HT-29 (cell line): ENCODE data around the gene ENOX2. TPM values are rescaled to one million over a fixed set of nuclear protein-coding genes. Genes with fewer than 3 reads are reported as not detected.
"Not testable (repeated sequence)": the region's sequence is repeated elsewhere in the genome, so short reads cannot be mapped to it uniquely, and the experiment has no call there.

Experiments used
- DNase-seq: peaks from one replicate; pipeline ENCODE4 v3.0.0-alpha.2; 2015; ENCODE audit warnings: low spot score
- total RNA-seq: library from RNA; depleted of rRNA; stranded (reverse); fragments of >200 nt; shearing (Covaris generic); gene quantifications from 2 replicates; pipeline ENCODE4 v1.2.3, GENCODE V29; 2014

ENOX2 gene
- total RNA-seq, 1 experiment from 2014 or later: 16.2 TPM

- DNase-seq: no peak
Measured at GRCh38 chrX:130758072-130758471, 144.9 kb downstream of the ENOX2 start.

- no peak for DNase-seq
Measured at GRCh38 chrX:130756233-130756632, 146.8 kb downstream of the ENOX2 start.

GRCh38 chrX:130754353-130754752 lies 148.7 kb downstream of the ENOX2 start:
- no peak for DNase-seq

GRCh38 chrX:130746709-130747342 lies 156.2 kb downstream of the ENOX2 start:
- DNase-seq: no peak

GRCh38 chrX:130746077-130746476 lies 156.9 kb downstream of the ENOX2 start:
- DNase-seq: no peak

GRCh38 chrX:130741584-130741983 lies 161.4 kb downstream of the ENOX2 start:
- no peak for DNase-seq

GRCh38 chrX:130741151-130741550 lies 161.9 kb downstream of the ENOX2 start:
- DNase-seq: no peak

GRCh38 chrX:130738638-130739195 lies 164.3 kb downstream of the ENOX2 start:
- no peak for DNase-seq

GRCh38 chrX:130734713-130735112 lies 168.3 kb downstream of the ENOX2 start:
- no peak for DNase-seq

GRCh38 chrX:130728208-130728607 lies 174.8 kb downstream of the ENOX2 start:
- no peak for DNase-seq

GRCh38 chrX:130726661-130727060 lies 176.3 kb downstream of the ENOX2 start:
- no peak for DNase-seq

- DNase-seq: no peak
Measured at GRCh38 chrX:130725519-130725918, 177.5 kb downstream of the ENOX2 start.

GRCh38 chrX:130719413-130719812 lies 183.6 kb downstream of the ENOX2 start:
- DNase-seq: no peak

- DNase-seq: no peak
Measured at GRCh38 chrX:130718137-130718536, 184.9 kb downstream of the ENOX2 start.

- no peak for DNase-seq
Measured at GRCh38 chrX:130716781-130717413, 186.1 kb downstream of the ENOX2 start.

- no peak for DNase-seq
Measured at GRCh38 chrX:130716346-130716745, 186.7 kb downstream of the ENOX2 start.

GRCh38 chrX:130715299-130715698 lies 187.7 kb downstream of the ENOX2 start:
- no peak for DNase-seq

GRCh38 chrX:130714665-130715064 lies 188.3 kb downstream of the ENOX2 start:
- DNase-seq: no peak

- DNase-seq: no peak
Measured at GRCh38 chrX:130714135-130714534, 188.9 kb downstream of the ENOX2 start.

GRCh38 chrX:130709178-130709577 lies 193.8 kb downstream of the ENOX2 start:
- DNase-seq: not testable (repeated sequence)

GRCh38 chrX:130705591-130705990 lies 197.4 kb downstream of the ENOX2 start:
- DNase-seq: no peak

GRCh38 chrX:130704053-130705038 lies 198.7 kb downstream of the ENOX2 start:
- no peak for DNase-seq
